G401 (cell line): ENCODE measurements around the gene TEX29. TPM values are rescaled to one million over a fixed set of nuclear protein-coding genes. Genes with fewer than 3 reads are reported as not detected.

Source experiments
- DNase-seq: peaks from one replicate; pipeline ENCODE4 v3.0.0-alpha.2; 2015; ENCODE audit warnings: low spot score
- in situ Hi-C: cut with HindIII; loops from 2 replicates; pipeline ENCODE4 v1.10.0; 2016; ENCODE audit warnings: low sequenced_read_pairs, mixed read lengths
- total RNA-seq: library from RNA; depleted of rRNA; stranded (reverse); fragments of >200 nt; shearing (Covaris generic); gene quantifications from 2 replicates; pipeline ENCODE4 v1.2.3, GENCODE V29; 2014

The TEX29 gene
- total RNA-seq, 1 experiment from 2014 or later = not detected

DNA sequence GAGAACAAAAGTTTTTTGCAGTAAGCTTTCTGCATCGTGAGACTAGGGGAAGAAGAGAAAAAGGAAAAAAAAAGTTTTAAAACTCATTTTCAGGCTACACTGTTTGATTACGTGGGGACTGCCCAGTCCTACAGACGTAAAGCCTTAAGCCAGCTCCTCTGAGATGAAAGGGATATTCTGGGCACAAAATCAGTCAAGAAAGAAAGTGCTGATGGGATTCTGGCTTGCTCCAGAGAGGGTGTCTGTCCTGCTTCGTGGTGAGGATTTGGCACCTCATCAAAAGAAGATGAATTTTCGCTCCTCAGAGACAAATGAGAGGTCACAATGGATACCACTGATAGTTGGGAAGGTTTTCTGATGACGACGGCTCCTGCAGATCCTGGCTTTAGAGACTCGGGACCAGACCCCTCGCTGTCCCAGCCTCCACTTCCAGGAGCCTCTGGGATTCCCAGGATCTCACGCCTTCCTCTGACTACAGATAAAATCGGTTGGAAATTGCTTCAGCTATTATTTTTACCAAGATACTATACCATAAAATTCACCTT is 9.7 kb downstream of the TEX29 start:
- in situ Hi-C loops = no loop called here
- DNase-seq = no peak

DNA sequence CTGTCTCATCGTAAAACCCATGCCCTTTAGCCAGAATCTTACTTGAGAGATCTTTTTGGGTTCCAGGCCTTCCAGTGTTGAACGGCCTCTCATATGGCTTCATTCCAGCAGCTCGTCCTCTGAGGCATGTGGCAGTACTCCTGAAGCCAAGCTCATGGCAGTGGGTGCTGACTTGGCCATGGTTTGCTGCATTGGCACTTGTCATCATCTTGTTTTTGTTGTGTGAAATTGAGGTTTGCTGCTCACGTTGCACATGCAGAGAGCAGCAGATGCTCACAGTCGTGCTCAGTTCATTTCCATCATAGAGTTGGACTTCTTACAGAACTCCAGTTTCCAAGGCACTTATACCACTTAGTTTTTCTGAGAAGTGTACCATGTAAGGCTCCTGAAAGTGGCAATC is 14.9 kb downstream of the TEX29 start:
- DNase-seq = peak; percentile 73
- in situ Hi-C loops = no loop called here

DNA sequence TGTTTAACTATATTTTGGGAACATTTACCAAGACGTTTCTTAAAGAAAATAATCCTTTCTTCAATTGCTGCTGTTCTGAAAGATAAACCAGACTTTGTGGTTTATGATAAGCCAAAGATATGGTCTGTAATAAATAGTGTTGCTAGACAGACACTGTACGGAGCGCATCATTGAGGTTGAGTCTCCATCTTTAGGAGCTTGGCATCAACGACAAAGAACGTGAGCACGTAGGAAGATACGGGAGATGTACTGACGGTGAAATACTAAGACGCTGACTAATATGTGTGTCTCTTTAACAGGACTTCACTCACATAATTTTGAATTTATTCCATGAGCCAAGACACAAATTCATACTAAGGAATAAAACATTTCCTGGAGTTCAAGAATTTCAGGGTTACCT is 16.2 kb downstream of the TEX29 start:
- in situ Hi-C loops = no loop called here
- DNase-seq = no peak

DNA sequence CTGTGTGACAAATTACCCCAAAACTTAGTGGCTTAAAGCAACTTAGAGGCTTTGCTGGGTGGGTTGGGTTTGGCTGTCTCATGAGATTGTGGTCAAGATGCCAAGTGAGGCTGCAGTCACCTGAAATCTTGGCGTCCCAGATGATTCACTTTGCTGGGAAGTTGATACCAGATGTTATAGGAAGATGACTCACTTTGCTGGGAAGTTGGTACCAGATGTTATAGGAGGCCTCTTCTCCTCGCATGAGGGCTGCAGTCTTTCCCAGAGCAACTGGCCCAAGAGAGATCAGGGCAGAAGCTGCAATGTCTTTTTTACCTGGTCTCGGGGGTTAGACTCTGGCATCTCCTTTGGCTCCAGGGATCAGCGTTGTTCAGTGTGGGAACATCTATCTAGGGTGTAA is 16.8 kb downstream of the TEX29 start:
- DNase-seq = no peak
- in situ Hi-C loops = no loop called here

DNA sequence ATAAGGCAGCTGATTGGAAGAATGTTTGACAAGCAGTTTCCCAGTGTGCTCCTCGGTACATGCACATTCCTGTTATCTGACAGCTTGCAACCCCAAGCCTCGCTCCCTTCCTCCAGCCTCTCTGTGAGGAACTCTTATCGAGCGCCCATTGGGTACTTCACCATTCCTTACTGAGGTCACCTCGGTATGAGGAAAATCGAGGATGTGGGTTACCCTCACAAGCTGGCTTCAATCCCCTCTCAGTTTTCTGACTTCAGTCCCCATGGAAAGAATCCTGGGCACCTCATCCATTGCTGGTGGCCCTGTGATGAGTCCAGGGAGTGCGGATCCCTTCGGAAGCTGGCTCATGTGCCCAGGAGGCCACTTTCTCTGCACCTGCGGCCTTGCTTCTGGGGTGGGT is 17.3 kb downstream of the TEX29 start:
- no peak for DNase-seq
- in situ Hi-C loops = no loop called here

DNA sequence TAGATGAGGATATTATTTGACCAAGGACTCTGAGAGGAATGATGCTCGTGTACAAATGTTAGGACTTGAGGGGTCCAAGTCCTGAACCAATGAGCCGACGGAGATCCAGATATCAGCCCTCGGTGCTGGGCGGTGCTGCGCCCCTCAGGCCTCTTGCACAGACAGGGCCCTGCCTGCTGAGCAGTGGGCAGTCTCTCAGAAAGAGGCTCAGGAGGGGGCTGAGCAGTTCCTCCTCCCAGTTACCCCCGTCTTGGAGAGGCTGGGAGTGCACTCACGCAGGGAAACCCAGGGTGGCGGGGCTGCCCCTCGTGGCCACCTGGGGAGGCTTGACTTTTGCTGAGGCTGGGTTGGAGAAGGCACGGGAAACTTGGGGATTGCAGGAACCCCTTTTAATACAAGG is 18.4 kb downstream of the TEX29 start:
- DNase-seq = no peak
- in situ Hi-C loops = no loop called here

DNA sequence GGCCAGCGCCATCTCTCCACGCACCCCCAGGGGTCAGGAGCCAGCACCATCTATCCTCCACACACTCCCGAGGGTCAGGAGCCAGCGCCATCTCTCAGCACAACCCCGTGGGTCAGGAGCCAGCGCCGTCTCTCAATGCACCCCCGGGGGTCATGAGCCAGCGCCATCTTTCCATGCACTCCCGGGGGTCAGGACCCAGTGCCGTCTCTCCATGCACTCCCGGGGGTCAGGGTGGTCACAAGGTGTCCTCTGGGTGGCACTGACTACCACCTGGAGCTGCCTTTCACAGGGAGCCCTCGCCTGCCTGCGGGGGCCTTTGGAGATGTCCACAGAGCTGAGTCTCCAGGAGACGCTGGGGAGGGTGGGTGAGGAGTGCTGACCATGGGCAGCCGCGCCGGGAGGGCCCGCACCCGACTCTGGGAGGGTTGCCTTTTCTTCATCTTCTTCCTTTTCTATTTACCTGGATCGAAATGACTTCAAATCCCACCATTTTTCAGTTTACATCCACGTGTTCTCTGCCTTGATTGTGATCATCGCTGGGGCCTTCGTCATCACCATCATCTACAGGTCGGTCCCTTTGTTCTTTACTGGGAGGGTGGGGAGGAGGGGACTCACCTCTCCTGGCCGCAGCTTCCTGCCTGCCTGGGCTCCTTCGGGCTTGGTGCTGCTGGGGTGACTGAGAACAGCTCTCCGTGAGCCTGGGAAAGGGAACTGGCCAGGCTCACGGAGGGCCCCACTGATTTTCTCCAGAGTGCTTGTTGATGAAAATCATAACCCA is 19.1 kb downstream of the TEX29 start:
- no peak for DNase-seq
- in situ Hi-C loops = no loop called here

DNA sequence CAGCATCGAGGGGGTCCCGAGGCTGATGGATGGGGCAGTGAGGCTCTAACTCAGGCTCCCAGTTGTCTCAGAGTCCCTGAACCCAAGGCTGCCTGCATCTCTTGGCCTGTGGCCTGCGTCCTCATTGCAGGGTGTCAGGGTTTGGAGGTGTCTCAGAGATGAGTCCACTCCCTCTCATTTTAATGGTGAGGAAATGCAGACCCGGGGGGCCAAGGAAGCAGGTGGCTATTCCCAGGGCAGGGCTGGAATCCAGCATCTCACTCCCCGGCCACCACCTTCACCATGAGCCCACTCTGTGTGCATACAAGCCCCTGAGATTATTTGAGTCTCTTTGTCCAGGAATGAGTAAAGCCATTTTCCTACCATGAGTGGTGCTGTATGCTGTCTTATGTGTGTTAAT is 21.4 kb downstream of the TEX29 start:
- in situ Hi-C loops = no loop called here
- DNase-seq = no peak

DNA sequence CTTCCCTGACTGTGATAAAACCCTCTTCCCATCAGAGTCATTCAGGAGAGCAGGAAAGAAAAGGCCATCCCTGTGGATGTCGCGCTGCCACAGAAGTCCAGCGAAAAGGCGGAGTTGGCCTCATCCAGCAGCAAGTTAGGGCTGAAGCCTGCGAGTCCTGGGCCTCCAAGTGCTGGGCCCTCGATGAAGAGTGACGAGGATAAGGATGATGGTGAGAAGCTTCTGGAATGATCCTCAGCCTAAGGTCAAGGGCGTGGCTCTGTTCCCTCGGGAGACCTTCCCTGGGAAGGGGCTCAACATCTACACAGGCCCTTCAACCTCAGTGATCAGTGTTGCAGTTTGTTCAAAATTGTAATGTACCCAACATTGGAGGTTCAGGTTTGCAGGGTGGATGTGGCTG is 22.3 kb downstream of the TEX29 start:
- in situ Hi-C loops = no loop called here
- DNase-seq = no peak

DNA sequence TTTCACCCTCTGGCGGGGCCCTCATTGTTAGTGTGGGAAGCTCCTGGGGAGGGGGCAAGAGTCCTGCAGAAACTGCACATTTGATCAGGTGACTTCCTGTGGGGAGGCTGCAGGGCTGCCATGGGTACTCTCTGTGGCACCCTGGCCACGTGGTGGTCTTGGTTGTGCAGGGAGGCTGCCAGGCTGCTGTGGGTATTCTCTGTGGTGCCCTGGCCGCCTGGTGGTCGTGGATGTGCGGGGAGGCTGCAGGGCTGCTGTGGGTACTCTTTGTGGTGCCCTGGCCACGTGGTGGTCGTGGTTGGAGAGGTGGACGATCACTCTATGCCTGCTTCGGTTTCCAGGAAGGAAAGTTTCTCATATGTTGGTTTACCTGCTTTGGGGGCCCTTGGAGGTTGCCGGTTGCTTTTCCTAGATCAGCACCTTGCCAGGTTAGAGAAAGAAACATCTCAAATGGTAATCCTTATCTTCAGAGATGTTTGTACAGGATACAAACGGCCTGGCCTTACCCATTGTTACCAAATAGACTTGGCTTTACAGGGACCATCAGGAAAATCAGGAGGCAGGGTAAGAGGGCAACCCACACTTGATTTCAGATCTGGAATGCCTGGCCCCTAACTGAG is 22.9 kb downstream of the TEX29 start:
- in situ Hi-C loops = no loop called here
- DNase-seq = no peak

DNA sequence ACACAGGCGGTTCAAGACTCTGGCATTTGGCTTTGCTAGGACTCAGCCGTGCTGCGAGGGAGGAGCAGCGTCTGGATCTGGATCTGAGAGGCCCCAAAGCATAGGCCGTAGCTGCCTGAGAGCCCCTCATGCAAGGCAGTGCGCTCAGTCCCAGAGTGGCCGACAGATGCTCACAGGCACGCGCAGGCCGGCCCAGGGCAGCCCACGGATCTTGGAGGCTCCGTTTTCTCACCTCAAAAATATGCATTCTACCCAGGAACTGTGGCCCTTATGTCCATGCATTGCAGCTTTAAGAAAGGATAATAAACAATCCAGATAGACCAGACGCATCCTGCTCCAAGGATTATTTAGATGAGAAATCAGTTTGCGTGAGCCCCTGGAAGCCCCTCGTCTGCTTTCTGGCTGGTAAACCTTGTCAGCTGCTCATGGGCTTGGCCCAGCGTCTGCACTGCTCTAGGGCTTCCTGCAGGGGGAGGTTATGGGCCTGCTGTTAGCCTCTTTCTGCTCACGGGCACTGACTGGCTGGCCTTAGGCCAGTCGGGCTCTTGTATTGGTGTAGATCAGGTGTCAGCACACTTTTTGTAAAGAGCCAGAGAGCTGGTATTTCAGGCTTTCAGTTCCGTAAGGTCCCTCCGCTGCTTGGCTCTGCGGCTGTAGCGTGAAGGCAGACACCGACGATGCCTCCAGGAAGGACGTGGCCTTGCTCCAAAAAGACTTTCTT is 24.2 kb downstream of the TEX29 start:
- DNase-seq = peak; percentile 90
- in situ Hi-C loops = no loop called here

DNA sequence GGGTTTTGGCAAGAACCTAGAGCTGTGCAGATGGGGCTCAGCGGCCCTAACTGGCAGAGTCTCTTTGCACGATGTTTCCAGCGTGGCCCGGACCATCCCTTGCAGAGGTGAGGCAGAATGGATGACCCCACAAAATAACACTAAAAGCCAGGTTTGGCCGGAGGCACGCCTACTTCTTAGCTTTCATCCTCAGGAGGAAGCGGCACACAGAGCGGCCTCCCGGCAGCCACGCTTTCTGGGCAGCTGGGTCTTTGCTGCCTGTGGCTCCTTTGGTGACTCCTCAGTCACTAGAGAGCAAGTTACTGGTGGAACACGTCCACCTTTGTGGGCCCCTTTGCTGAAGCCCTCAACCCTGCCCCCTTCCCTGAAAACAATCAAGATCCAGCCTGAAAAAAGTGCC is 25.2 kb downstream of the TEX29 start:
- in situ Hi-C loops = no loop called here
- peak; percentile 24 for DNase-seq

DNA sequence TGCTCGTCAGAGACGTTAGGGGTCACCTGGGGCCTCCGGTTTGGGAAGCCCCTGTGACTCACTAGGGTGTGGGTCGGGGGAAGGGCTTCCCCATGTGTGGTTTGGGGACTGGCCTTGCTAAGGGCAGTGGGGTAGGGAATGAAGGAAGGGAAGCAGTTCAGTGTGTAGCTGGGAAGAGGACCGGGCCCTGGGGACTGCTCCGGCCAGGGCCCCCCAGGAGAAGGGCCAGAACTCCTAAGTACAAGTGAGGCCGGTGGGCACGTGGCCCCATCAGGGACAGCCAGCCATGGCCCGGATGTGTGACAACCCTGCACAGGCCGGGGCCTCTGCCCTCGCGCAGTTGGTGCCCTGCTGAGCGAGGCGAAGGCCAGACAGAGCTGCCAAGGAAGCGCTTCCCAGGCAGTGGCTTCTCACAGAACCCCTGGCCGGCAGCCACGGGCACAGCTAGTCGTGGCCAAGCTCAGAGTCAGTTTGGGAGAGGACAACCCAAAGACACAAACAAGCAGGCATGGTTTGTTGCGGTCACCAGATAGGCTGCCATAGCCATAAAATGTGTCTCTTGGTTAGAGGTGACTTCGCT is 25.7 kb downstream of the TEX29 start:
- DNase-seq = peak; percentile 83
- in situ Hi-C loops = no loop called here

DNA sequence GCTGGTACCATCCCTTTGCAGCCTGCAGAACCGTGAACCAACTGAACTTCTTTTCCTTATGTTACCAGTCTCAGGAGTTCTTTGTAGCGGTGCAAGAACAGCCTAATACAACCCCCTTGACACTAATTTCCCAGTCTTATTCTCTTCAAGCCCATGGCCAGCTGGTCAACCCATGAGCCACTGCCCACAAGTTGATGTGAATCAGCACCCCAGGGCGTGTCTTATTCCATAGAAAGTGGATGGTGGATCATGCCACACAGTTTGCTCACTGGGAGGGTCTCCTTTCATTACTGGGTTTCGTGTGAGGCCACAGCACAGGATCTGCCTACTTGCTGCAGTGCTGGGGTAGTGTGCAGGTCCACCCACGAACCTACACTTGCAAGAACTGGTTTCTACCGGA is 27.0 kb downstream of the TEX29 start:
- DNase-seq = no peak
- in situ Hi-C loops = no loop called here

DNA sequence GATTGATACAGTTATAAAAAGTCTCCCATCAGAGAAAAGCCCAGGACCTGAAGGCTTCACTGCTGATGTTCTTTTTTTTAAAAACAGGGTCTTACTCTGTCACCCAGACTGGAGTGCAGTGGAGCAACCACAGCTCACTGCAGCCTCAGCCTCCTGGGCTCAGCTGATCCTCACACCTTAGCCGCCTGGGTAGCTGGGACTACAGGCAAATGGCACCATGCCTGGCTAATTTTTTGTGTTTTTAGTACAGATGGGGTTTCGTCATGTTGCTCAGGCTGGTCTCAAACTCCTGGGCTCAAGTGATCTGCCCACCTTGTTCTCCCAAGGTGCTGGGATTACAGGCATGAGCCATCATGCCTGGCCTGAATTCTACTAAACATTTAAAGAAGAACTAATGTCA is 33.1 kb downstream of the TEX29 start:
- in situ Hi-C loops = no loop called here
- DNase-seq = no peak

DNA sequence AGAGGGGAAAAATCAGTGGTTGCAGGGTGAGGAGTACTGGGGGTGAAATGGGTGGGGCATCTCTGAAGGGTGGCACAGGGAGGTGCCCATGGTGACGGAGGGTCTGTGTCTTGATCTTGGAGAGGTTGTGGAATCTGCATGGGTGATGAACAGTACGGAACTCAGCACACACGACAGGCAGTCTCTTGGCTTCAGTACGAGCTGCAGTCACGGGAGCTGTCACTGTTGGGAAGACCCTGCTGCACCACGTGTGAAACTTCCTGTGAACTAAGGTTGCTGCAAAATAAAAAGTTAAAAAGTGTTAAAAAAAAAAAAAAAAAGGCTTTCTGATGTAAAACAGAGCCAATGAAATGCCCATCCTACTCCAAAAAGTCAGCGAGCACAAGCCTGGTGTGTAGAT is 34.3 kb downstream of the TEX29 start:
- no peak for DNase-seq
- in situ Hi-C loops = no loop called here

DNA sequence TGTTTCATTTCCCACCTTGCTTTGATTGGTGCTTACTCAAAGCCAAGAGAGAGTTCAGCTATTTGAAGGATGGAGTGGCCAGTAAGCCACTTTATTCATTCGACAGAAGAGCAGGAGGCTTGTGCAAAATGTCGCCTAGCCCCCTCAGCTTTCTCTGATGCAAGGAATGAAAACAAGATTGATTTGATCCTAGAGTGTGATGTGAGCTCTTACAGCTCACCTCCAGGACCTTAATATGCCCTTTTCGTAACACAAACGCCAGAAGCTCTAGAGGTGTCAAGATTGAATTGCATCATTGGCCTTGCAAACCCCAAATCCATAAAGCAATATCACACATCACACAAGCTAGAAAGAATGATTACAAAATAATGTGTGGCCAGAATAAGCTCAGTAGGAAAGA is 36.4 kb downstream of the TEX29 start:
- DNase-seq = no peak
- in situ Hi-C loops = no loop called here

DNA sequence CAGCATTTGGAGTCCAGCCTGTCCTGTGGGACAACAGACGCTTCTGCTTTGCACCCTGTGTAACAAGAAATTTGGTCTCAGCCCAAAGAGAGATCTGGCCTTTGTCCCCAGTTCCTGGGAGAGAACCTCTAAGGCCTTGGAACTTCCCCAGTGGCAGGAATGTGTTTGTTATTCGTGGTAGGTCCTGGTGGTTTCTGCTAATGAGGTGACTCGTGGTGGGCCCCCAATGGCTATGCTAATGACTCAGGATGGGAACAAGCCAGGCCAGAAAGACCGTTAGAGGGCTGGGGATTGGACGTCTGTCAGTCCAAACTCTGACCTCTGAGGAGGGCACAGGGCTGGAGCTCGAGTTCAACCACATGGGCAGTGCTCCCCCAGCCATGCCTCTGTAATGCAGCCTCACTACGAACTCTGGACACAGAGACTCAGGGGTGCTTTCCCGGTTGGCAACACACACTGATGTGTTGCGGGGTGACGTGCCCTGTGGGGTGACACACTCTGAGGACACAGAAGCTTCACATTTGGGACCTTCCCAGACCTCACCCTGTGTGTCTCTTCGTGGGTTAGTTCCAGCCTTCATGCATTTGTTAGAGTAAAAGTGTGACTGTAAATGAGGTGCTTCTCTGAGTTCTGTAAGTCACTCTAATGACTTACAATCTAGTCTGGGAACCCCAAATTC is 38.9 kb downstream of the TEX29 start:
- no peak for DNase-seq
- in situ Hi-C loops = no loop called here

DNA sequence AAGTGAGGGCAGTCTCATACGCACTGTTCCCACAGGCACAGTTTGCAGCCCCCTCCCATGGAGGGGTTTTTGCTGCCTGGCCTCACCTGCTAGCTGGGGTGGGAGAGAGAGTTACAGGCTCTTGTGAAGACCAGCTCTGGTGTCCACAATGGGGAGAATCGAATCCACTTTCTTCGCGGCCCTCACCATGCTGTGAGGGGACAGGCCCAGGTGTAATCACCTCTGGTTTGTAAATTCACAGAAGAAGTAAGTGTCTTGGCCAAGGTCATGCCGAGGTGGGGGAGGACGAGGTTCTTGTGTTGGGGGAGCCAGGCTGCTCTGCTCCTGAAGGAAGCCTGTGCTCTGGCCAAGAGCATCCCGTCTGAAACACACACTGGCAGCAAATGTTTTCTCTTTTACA is 39.5 kb downstream of the TEX29 start:
- in situ Hi-C loops = no loop called here
- no peak for DNase-seq
